Measurements from ENCODE around the gene KSR2.
"Not testable (repeated sequence)": the region's sequence is repeated elsewhere in the genome, so short reads cannot be mapped to it uniquely, and the experiment has no call there.

The KSR2 gene

DNA sequence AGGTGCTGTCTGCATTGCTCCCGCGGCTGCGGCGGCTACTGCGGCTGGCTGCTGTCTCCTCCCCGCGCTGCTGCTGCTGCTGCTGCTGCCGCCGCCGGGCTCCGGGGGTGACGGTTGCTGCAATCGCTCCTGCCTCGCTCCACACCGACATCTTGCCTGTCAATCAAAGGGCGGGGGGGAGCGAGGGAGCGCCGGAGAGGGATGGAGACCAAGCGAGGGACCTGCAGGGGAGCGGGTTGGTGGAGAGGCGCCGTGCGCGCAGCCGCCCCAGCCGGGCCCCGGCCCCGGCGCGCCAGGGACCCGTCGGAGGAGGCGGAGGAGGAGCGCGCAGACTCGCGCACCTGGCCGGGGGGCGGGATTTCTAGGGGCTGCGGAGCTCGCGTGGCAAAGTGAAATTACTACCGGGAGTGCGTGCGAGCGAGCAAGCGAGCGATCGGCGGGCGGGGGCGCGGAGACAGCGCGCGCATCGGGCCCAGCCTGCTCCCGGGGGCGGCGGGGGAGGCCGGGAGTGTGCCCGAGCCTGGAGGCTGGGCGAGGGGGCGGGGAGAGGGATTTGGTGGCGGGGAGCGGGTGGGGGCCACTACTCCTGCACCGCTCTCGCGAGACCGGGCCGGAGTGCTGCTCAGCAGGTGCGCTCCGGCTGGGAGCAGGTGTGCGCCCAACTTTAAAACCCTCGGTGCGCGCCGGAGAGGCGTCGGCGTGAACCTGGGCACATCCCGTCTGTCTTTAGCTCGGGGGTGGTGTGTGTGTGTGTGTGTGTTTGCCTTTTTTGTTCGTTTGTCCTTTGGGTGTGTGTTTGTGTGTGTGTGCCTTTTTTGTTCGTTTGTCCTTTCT lies at the start of gene KSR2:
Gene KSR2, minus strand, starts transcription at position 165 of the 834 bp plus-strand sequence. CDS start 735 bp downstream, outside the sequence.
- DNase-seq (ENCODE audit: low read depth): no peak

DNA sequence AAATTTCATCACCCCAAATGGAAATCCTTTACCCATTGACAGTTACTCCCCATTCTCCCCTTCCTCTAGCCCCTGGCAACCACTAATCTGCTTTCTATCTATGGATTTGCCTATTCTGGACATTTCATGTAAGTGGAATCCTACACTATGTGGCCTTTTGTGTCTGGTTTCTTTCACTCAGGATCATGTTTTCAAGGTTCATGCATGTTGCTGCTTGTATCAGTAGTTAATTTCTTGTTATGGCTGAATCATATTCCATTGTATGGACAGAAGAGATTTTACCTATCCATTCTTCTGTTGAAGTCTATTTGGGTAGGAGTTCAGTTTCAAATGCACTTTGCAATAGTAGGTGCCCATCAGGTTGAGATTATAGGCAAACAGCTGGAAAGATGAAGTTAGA lies 49.1 kb upstream of the KSR2 start:
- DNase-seq (ENCODE audit: low read depth): no peak

DNA sequence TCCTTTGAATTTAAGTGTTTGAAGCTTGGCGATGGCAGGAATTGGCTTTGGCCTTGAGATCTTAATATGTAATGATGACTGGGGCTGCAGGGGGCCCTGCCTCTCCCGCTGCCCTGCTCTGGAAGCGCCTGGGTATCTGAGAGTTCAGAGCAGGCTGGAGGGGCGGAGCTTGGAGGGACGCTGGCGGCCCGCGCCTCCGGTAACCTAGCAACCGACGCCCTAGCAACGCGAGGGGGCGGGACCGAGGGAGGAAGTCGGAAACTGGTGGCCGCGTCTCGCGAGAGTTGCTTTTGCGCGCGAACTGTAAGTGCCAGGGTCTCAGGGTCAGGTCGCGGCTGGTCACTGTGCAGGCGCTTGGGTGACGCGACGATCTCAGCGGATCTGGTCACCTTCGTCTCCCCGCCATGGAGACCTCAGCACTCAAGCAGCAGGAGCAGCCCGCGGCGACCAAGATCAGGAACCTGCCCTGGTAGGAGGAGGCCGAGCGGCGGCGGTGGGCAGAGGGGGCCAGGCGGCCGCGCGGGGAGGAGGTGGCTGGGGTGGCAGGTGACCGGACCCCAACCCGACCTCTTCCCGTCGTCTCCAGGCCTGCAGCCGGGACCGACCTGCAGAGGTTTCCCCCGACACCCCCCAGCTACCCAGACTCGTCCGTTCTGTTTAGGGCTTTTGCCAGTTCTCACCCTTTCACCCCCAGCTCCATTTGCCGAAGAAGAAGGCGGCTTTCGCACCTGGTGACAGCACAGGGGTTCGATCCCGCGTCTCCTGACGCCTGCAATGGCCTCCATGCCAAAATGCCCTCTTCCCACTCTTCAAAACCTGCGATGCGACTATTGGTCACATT lies 47.9 kb upstream of the KSR2 start, which contains the start of gene RFC5:
Gene RFC5, plus strand, starts transcription at position 280 of the 841 bp plus-strand sequence. Its CDS starts 125 bp downstream, at position 405.
- DNase-seq (ENCODE audit: low read depth): peak; percentile 76

DNA sequence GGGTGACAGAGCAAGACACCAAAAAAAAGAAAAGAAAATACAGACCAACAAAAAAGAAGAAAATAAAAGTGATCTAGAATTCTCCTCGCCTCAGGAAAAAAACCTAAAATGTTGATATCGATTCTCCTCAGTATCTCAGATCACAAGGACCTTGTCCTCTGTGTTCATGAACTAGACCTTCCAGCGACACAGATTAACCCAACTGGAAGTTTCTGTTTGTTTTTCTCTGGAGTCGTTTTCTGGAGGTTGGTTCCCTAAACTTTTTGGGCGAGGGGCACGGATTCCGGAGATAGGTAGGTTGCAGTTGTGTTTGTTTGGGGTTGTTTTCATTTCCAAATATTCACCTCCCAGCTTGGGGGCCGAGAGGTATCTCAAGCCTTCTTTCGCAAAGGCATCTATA lies 47.2 kb upstream of the KSR2 start:
- DNase-seq (ENCODE audit: low read depth): no peak

DNA sequence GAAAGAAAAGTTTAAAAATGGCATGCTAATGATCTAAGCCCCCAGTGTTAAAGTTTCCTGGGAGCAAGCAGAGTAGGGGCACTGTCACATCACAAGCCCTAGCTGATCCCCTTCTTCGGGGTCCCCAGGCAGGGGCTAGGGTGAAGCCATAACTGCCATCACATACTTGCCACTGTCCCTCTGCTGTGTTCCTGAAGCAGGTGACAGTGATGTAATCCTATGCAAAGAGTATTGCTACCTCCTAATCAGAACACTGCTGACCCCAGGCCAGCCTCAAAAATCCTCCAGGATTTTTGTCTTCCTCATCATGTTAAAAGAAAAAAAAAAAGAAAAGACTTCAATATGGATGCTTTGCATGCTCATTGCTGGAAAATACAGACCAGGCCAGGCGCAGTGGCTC lies 46.5 kb upstream of the KSR2 start:
- no peak for DNase-seq (ENCODE audit: low read depth)

DNA sequence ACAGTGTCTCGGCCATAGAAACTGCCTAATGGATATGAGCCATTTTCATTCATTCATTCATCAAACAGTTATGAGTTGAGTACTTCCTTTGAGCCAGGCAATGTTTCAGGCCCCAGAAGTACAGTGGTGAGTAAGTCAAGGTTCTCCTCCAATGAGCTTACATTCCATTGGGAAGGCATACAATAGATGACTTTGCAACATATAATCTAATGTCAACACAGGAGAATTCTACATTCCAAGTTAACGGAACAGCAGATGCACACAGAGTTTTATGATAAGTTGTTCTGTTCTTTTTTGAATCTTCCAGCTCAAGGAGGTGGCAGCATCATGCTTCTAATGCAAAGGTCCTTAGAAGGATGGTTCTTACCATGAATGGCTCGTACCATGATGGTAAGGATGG lies 44.5 kb upstream of the KSR2 start:
- DNase-seq (ENCODE audit: low read depth): no peak

DNA sequence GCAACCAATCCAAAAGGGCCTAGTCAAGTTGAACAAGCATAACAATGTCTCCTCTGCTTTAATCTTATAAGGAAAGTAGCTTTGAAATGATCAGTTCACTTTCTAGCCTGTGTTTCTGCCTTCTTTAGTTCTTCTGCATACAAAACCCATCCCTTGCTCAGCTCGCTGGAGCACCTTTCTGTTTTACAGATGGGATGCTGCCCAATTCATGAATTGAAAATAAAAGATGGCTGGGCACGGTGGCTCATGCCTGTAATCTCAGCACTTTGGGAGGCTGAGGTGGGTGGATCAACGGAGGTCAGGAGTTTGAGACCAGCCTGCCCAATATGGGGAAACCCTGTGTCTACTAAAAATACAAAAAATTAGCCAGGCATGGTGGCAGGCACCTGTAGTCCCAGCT lies 43.2 kb upstream of the KSR2 start:
- DNase-seq (ENCODE audit: low read depth): no peak

DNA sequence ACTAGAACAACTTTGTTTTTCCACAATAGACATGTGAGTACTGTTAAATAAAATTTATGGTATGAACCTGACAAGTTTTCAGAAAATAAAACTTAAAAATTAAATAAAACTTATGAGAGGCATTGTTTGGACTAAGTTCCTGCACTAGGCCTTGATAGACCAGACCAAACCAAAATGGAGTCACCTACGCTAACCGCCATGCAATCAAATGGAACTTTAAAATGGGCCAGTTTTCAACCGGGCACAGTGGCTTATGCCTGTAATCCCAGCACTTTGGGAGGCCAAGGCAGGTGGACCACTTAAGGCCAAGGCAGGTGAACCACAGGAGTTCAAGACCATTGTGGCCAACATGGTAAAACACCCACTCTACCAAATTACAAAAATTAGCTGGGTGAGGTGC lies 42.6 kb upstream of the KSR2 start:
- no peak for DNase-seq (ENCODE audit: low read depth)

DNA sequence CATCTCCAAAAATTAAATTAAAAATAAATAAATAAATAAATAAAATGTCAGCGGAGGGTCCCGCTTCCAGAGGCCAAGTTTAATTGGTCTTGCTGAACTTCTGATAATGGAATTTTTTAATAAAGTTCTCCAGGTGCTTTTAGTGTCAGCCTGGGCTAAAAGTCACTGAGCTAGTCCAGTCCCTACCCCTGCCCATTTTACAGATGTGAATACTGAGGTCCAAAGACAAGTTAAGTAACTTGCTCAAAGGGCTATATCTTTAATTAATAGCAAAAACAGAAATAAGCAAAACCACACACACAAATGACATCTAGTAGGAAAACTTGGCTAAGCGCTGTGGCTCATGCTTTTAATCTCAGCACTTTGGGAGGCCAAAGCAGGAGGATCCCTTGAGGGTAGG lies 42.1 kb upstream of the KSR2 start:
- DNase-seq (ENCODE audit: low read depth): no peak

DNA sequence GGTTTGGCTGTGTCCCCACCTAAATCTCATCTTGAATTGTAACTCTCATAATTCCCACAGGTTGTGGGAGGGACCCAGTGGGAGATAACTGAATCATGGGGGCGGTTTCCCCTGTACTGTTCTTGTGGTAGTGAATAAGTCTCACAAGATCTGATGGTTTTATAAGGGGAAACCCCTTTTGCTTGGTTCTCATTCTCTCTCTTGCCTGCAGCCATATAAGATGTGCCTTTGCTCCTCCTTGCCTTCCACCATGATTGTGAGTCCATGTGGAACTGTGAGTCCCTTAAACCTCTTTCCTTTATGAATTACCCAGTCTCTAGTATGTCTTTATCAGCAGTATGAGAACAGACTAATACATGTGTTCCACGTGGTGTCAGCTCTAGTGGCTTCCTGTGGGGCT lies 31.0 kb upstream of the KSR2 start:
- not testable (repeated sequence) for DNase-seq (ENCODE audit: low read depth)

DNA sequence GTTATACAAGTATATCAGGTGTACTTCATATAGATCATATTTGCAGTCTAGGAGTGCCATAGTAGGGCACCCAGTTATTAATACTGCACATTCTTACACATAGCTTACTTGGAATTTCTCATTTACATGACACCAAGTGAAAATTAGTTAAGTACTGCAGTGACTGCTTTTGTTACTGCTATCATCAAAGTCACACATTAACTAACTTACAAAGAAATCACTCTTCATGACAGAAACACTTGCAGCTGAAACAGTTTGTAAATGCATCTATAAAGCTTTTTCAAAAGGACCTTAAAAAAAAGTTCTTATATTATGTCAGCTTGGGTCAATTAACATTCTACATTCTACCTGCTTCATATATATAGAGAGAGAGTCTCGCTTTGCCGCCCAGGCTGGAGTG lies 29.9 kb upstream of the KSR2 start:
- no peak for DNase-seq (ENCODE audit: low read depth)

DNA sequence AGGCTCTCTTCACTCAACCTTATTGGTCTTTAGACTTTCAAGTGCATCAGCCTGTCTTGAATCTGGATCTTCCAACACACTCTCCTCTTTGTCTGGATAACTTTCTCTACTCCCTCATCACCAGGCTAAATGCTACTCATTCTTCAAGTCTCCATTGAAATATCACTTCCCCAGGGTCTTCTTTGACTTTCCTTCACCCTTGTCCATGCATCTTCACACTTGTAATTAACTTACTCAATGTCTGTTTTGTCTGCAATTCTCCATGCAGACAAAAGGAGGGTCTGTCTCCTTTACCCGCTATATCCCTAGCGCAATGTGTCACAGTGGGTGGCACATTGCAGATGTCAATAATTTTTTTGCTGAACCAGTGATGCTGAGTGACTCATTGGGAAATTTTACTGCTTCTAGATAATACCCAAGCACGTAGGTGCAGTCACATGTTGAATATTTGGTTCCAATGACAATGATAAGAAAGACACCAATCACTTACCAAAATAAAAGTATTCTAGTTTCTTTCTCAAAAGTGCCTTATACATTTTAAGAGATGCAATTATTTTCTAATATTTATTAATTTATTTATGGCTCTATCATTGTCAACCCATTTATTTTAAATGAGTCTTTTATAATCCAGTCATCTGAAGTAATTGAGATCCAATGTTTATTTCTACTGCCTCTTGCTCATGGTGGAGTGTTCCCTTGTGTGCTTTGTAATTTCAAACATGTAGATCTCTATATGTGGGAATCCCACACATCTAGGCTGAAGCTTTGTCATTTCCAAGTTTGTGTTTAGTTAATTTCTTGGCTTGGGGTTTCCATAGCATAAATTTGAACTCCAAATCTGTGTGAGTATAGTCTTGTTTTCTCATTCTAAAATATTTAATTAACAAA lies 26.0 kb upstream of the KSR2 start:
- DNase-seq (ENCODE audit: low read depth): no peak

DNA sequence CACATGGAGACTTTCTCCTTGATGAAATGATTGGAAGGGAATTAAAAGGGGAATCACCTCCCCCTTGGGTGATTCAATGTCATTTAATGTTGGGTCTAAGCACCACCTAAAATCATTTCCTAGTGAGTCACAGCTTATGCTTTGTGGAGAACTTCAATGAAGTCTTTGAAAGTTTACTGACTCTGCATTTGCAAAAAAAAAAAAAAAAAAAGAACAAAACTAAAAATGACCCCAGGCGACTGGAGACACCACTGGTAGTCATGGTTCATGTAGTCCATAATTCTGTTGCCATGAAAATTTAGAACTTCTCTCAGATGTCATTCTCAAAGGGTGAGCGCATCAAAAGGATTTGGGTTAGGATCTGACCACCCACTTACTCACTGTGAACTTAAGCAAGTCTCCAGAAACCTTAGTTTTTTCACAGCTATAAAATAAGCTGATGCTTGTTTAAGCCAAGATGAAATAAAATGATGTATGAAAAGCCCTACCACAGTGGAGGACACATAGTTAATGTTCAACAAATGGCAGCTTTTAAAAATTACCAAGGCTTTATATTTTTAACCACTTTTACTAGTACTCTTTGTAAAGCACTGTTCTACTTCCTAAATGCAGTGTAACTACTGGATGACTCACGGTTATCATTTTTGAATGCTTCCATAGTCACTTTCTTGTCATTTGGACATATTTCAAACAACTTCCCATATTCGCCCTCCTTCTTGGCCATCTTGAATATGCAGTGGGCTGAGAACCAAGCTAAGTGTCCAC lies 18.1 kb upstream of the KSR2 start:
- DNase-seq (ENCODE audit: low read depth): peak; percentile 37

DNA sequence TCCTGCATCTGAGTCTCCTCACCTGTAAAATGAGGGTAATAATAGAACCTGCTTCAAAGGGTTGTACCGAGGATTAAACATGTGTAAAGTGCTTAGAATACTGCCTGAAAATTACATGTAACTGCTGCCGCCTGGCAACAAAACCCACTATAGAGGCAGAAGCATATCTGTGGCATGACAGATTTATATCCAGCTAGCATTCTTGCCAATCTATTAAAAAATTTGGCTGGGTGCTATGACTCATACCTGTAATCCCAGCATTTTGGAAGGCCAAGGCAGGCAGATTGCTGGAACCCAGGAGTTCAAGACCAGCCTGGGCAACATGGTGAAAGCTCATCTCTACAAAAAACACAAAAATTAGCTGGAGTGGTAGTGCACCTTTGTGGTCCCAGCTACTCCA lies 16.4 kb upstream of the KSR2 start:
- DNase-seq (ENCODE audit: low read depth): no peak

DNA sequence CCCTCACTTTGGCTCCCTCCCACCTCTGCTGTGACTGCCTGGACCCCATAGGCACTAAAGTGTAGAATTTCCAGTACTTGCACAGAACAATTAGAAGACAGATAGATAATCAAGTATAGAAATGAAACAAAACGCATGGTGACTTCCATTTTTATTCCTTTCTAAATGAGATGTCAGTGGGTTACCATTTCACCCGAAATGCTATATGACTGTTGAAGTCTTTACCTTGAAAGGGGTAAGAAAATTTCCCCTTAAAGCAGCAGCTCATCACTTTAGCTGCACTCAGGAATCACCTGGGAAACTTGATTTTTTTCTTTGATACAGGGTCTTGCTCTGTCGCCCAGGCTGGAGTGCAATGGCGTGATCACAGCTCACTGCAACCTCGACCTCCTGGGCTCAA lies 12.5 kb upstream of the KSR2 start:
- no peak for DNase-seq (ENCODE audit: low read depth)

DNA sequence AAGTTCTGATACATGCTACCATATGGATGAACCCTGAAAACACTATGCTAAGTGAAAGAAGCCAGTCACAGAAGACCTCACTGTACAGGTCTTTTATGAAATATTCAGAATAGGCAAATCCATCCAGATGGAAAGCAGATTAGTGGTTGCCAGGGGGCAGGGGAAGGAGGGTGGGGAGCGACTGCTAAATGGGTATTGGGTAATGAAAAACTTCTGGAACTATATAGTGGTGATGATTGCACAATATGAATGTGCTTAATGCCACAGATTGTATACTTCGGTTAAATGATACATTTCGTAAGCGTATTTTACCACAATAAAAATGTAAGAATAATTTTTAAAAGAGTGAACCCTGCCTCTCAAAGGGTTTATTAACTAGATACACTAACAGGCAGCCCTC lies 11.8 kb upstream of the KSR2 start:
- DNase-seq (ENCODE audit: low read depth): no peak

DNA sequence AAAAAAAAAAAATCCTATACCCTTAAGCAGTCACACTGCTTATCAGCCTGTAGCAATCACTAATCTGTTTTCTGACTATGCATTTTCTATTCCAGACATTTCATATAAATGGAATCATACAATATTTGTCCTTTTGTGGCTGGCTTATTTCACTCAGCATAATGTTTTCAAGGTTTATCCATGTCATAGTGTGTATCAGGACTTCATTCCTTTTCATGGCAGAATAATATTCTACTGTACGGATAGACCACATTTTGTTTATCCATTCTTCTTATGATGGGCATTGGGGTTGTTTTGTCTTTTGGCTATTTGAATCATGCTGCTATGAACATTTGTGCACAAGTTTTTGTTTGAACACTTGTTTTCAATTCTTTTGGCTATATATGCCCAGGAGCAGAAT lies 8.6 kb upstream of the KSR2 start:
- no peak for DNase-seq (ENCODE audit: low read depth)

DNA sequence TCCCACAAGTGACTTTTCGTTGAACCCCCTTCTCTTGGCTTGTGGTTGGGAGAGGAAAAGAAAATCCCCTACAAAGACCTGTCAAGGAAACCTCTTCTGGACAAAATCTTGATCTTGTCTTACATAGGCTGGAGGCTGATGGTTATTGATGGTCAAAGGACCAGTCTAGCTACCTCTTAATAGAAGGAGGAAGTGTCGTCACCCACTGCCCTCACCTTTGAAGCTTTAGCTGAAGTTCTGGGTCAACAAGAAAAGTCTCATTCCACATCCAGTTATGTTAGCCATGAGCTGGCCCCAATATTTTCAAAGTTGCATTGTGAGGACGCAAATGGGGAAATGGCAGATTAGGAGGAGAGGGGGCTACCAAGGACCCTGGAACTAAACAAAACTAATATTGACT lies 6.2 kb upstream of the KSR2 start:
- no peak for DNase-seq (ENCODE audit: low read depth)

DNA sequence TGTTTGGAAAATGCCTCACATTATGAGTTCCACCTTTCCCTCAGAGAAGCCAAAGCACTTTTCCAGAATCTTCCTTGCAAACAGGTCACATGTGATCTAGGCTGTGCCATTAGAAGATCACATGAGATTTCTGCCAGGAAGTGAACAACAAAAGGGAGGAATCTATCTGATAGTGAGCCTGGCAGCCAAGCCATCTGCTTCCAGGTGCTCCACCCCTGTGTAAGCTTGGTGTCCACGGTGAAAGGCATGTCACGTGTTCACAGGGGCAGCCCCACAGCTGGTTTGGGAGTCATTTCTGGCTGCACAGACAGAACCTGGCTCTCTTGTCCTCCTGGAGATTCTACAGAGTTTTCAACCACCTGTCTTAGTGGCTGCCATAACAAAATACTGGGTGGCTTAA lies 3.5 kb upstream of the KSR2 start:
- DNase-seq (ENCODE audit: low read depth): no peak

DNA sequence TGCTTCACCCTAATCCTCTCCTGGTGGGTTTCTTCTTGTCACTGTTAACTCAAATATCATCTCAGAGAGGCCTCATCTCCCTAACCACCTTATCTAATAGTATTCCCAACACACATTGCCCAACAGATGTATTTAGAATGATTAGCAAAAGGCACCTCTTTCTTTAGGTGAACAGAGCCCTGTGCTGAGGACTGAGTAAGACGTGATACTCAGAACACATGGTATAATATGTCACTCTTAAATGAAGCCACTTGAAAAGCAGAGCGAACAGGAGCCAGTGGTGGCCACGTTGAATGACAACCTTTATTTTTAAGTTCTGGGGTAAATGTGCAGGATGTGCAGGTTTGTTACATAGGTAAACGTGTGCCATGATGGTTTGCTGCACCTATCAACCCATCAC lies 1.5 kb upstream of the KSR2 start:
- DNase-seq (ENCODE audit: low read depth): no peak

DNA sequence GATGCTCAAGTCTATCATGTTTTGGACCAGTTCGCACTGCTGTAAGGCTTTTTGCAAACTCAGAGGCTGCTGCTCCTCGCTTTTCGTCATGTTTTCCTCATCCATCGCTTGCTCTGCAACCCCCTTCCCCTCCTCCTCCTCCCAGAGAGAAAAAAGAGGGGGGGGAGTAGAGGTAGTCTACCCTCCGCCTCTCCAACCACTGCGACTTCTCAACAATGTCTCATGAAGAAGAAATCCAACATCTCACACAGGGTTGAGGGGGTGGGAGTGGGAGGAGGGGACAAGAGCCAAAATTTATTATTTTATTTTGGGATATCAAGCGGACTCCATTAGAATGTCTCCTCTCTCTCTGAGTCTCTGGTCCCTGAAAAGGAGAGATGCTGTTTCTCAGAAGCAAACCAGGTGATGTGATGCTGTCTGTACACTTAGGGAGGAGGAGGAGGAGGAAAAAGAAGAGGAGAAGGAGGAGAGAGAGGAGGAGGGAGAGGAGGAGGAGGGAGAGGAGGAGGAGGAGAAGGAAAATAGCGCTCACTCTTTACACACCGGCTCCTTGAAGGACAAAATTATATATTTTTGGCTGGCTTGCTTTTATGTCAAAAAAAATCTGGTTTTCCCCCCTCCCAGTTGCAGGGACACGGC lies 520 bp downstream of the KSR2 start:
- DNase-seq (ENCODE audit: low read depth): no peak
